NCI-H82 treated with DMSO at 0.1 percent for 48 hours (cell line): Measurements from ENCODE around the gene INO80D.
"Not testable (repeated sequence)": the region's sequence is repeated elsewhere in the genome, so short reads cannot be mapped to it uniquely, and the experiment has no call there.

Source experiments
- DNase-seq: peaks from one replicate; lab custom pipeline; 2025; ENCODE audit not compliant: unreplicated experiment; lab: John Stamatoyannopoulos, UW

INO80D gene

GRCh38 chr2:206083602-206084438, 2.2 kb downstream of the INO80D start:
- no peak for DNase-seq

- no peak for DNase-seq
These were observed 3.6 kb downstream of the INO80D start for GRCh38 chr2:206082298-206082843.

GRCh38 chr2:206080927-206081326, 5.0 kb downstream of the INO80D start:
- no peak for DNase-seq

- no peak for DNase-seq
These were observed 6.1 kb downstream of the INO80D start for GRCh38 chr2:206079699-206080465.

- DNase-seq, result not testable (repeated sequence)
These were observed 8.1 kb downstream of the INO80D start for GRCh38 chr2:206077879-206078278.

- DNase-seq, result no peak
These were observed 10.9 kb downstream of the INO80D start for GRCh38 chr2:206075113-206075512.

GRCh38 chr2:206071807-206072206, 14.2 kb downstream of the INO80D start:
- DNase-seq, result no peak

GRCh38 chr2:206069417-206069816, 16.6 kb downstream of the INO80D start:
- DNase-seq, result no peak

GRCh38 chr2:206068207-206068606, 17.8 kb downstream of the INO80D start:
- DNase-seq, result no peak

- no peak for DNase-seq
These were observed 21.9 kb downstream of the INO80D start for GRCh38 chr2:206064077-206064476.

GRCh38 chr2:206063635-206064034, 22.3 kb downstream of the INO80D start:
- DNase-seq, result no peak

GRCh38 chr2:206062724-206063123, 23.2 kb downstream of the INO80D start:
- DNase-seq, result no peak

- no peak for DNase-seq
These were observed 29.7 kb downstream of the INO80D start for GRCh38 chr2:206056286-206056685.

- DNase-seq, result no peak
These were observed 31.0 kb downstream of the INO80D start for GRCh38 chr2:206054952-206055351.

- DNase-seq, result no peak
These were observed 34.1 kb downstream of the INO80D start for GRCh38 chr2:206051912-206052311.

GRCh38 chr2:206049392-206049791, 36.6 kb downstream of the INO80D start:
- DNase-seq, result no peak

- DNase-seq, result peak; percentile 27
These were observed 40.7 kb downstream of the INO80D start for GRCh38 chr2:206045251-206045650.

GRCh38 chr2:206040525-206040924, 45.4 kb downstream of the INO80D start:
- DNase-seq, result peak; percentile 91

GRCh38 chr2:206035393-206035792, 50.6 kb downstream of the INO80D start:
- DNase-seq, result not testable (repeated sequence)

- not testable (repeated sequence) for DNase-seq
These were observed 52.5 kb downstream of the INO80D start for GRCh38 chr2:206033452-206033851.

GRCh38 chr2:206031950-206032567, 53.9 kb downstream of the INO80D start:
- DNase-seq, result no peak
